ENCODE measurements around the gene TBC1D22A.

TBC1D22A gene

GRCh38 chr22:46914916-46915894 is 152.8 kb downstream of the TBC1D22A start:
- H3K4me3 ChIP-seq (IDR thresholded peaks at IDR 0.05; ENCODE audit: insufficient read depth, low read depth, low read length), result no peak overlapping the region
- no peak for TF ChIP-seq CTCF (conservative IDR thresholded peaks at IDR 0.05; ENCODE audit: low read depth, low read length)
- no peak overlapping the region for H3K9ac ChIP-seq
- no peak overlapping the region for H3K27ac ChIP-seq
- no peak overlapping the region for H3K4me2 ChIP-seq
- no peaks in the 10 kb centered on the region for H3K36me3 ChIP-seq (ENCODE audit: insufficient read depth)
- no peaks in the 10 kb centered on the region for H3K27me3 ChIP-seq (ENCODE audit: insufficient read depth, low read depth)
- H3K4me1 ChIP-seq (ENCODE audit: low read depth, poor library complexity, severe bottlenecking), result no peaks in the 10 kb centered on the region
- no peaks in the 10 kb centered on the region for H4K20me1 ChIP-seq (ENCODE audit: insufficient read depth)
- no peaks in the 10 kb centered on the region for H3K79me2 ChIP-seq (ENCODE audit: insufficient read depth, low read depth)
- no peak overlapping the region for H2AFZ ChIP-seq (ENCODE audit: low read depth)

- no peak overlapping the region for H3K9ac ChIP-seq
- no peak overlapping the region for H2AFZ ChIP-seq (ENCODE audit: low read depth)
- no peak for TF ChIP-seq CTCF (conservative IDR thresholded peaks at IDR 0.05; ENCODE audit: low read depth, low read length)
- no peak overlapping the region for H3K4me3 ChIP-seq (IDR thresholded peaks at IDR 0.05; ENCODE audit: insufficient read depth, low read depth, low read length)
- no peaks in the 10 kb centered on the region for H3K27me3 ChIP-seq (ENCODE audit: insufficient read depth, low read depth)
- H3K36me3 ChIP-seq (ENCODE audit: insufficient read depth), result no peaks in the 10 kb centered on the region
- no peaks in the 10 kb centered on the region for H4K20me1 ChIP-seq (ENCODE audit: insufficient read depth)
- H3K4me2 ChIP-seq, result no peak overlapping the region
- H3K4me1 ChIP-seq (ENCODE audit: low read depth, poor library complexity, severe bottlenecking), result no peaks in the 10 kb centered on the region
- H3K27ac ChIP-seq, result no peak overlapping the region
- H3K79me2 ChIP-seq (ENCODE audit: insufficient read depth, low read depth), result no peaks in the 10 kb centered on the region
These were observed 153.7 kb downstream of the TBC1D22A start for GRCh38 chr22:46915950-46916730.

- H3K27ac ChIP-seq, result no peak overlapping the region
- no peak overlapping the region for H3K9ac ChIP-seq
- no peak for TF ChIP-seq CTCF (conservative IDR thresholded peaks at IDR 0.05; ENCODE audit: low read depth, low read length)
- no peak overlapping the region for H3K4me2 ChIP-seq
- H3K27me3 ChIP-seq (ENCODE audit: insufficient read depth, low read depth), result no peaks in the 10 kb centered on the region
- H3K4me1 ChIP-seq (ENCODE audit: low read depth, poor library complexity, severe bottlenecking), result no peaks in the 10 kb centered on the region
- no peak overlapping the region for H2AFZ ChIP-seq (ENCODE audit: low read depth)
- H3K36me3 ChIP-seq (ENCODE audit: insufficient read depth), result no peaks in the 10 kb centered on the region
- H3K79me2 ChIP-seq (ENCODE audit: insufficient read depth, low read depth), result no peaks in the 10 kb centered on the region
- no peaks in the 10 kb centered on the region for H4K20me1 ChIP-seq (ENCODE audit: insufficient read depth)
- H3K4me3 ChIP-seq (IDR thresholded peaks at IDR 0.05; ENCODE audit: insufficient read depth, low read depth, low read length), result no peak overlapping the region
These were observed 154.7 kb downstream of the TBC1D22A start for GRCh38 chr22:46916886-46917770.

- H3K4me2 ChIP-seq, result no peak overlapping the region
- H3K27me3 ChIP-seq (ENCODE audit: insufficient read depth, low read depth), result no peaks in the 10 kb centered on the region
- H4K20me1 ChIP-seq (ENCODE audit: insufficient read depth), result no peaks in the 10 kb centered on the region
- no peaks in the 10 kb centered on the region for H3K79me2 ChIP-seq (ENCODE audit: insufficient read depth, low read depth)
- H3K27ac ChIP-seq, result no peak overlapping the region
- H3K4me1 ChIP-seq (ENCODE audit: low read depth, poor library complexity, severe bottlenecking), result no peaks in the 10 kb centered on the region
- no peak overlapping the region for H3K9ac ChIP-seq
- no peak overlapping the region for H3K4me3 ChIP-seq (IDR thresholded peaks at IDR 0.05; ENCODE audit: insufficient read depth, low read depth, low read length)
- no peak for TF ChIP-seq CTCF (conservative IDR thresholded peaks at IDR 0.05; ENCODE audit: low read depth, low read length)
- no peak overlapping the region for H2AFZ ChIP-seq (ENCODE audit: low read depth)
- H3K36me3 ChIP-seq (ENCODE audit: insufficient read depth), result no peaks in the 10 kb centered on the region
These were observed 155.3 kb downstream of the TBC1D22A start for GRCh38 chr22:46917771-46918101.
